ENCODE data around the gene CILP. TPM values are rescaled to one million over a fixed set of nuclear protein-coding genes. Genes with fewer than 3 reads are reported as not detected.

The CILP gene
- total and polyA plus RNA-seq, 11 donors: 0.76 to 58.5 (median 12.0) TPM

DNA sequence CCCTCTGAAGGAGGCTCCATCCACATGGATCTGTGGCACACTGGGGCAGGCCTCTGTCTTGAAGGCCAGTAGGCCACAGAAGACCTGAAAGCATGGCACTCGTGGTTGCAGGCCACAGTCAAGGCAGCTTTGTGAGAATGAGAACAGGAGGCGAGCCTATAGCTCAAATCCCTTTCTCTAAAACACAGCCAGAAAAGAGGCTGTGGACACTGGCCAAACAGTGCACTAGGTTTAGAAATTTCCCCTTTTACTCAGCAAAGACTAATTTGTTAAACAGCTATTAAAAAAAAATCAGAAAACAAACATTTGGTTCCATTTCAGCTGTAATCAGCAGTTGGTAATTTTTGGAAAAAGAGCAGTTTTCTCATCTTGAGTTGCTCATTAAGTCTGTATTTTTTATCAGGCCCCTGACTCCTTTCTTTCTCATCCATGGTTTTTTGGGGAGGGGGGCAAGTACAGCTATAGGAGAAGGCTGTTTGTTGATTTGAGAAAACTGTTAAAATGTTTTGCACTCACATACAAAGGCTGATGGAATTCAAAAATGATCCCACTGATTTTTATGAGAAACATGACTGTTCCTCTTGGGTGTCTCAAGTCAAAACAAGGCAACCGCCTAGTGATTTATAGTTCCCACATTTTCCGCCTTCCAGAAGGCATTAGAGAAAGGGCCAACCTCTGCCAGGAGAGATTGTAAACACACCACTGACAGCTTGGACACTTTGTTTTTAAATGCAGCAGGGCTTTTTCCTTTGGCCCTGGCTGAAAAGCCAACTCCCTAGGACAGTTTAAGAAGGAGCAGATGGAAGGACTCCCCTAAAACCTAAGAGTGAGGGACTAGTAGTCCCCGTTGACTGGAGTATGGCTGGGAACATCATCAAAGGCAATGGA, 47.3 kb upstream of the CILP start:
- 77 to 84% (median 81%) methylated on average over 5 of the region's 5 CpGs for WGBS, 4 donors
- H3K27me3 ChIP-seq: no peaks in the 10 kb centered on the region
- H3K4me3 ChIP-seq: no peak overlapping the region
- peaks cover 0 to 61% (median 41%) of the 10 kb centered on the region in 9 donors for H3K36me3 ChIP-seq
- H3K27ac ChIP-seq: peak overlapping the region in 10 of 12 donors; percentile 14 to 85 (median 58)
- DNase-seq (no peak), ATAC-seq (peak in 3 of 4 donors; percentile 26 to 41 (median 31))
- intact Hi-C loops (cut with DNase I): no loop called here
- TF ChIP-seq, protein P1, sequence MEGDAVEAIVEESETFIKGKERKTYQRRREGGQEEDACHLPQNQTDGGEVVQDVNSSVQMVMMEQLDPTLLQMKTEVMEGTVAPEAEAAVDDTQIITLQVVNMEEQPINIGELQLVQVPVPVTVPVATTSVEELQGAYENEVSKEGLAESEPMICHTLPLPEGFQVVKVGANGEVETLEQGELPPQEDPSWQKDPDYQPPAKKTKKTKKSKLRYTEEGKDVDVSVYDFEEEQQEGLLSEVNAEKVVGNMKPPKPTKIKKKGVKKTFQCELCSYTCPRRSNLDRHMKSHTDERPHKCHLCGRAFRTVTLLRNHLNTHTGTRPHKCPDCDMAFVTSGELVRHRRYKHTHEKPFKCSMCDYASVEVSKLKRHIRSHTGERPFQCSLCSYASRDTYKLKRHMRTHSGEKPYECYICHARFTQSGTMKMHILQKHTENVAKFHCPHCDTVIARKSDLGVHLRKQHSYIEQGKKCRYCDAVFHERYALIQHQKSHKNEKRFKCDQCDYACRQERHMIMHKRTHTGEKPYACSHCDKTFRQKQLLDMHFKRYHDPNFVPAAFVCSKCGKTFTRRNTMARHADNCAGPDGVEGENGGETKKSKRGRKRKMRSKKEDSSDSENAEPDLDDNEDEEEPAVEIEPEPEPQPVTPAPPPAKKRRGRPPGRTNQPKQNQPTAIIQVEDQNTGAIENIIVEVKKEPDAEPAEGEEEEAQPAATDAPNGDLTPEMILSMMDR (IDR thresholded peaks at IDR 0.05): no peak
- H3K9me3 ChIP-seq: no peaks in the 10 kb centered on the region
- peaks cover 0 to 31% (median 1%) of the 10 kb centered on the region in 12 donors for H3K4me1 ChIP-seq

- no peak overlapping the region for H3K4me3 ChIP-seq
- H3K9me3 ChIP-seq: no peaks in the 10 kb centered on the region
- H3K27me3 ChIP-seq: no peaks in the 10 kb centered on the region
- H3K27ac ChIP-seq: no peak overlapping the region
- H3K36me3 ChIP-seq: peaks cover 0 to 39% (median 26%) of the 10 kb centered on the region in 9 donors
- intact Hi-C loops (cut with DNase I): no loop called here
- H3K4me1 ChIP-seq: peaks cover 0 to 31% (median 1%) of the 10 kb centered on the region in 12 donors
- ATAC-seq (no peak), DNase-seq (no peak)
- 92 to 95% (median 94%) methylated on average over 7 of the region's 7 CpGs for WGBS, 4 donors
- TF ChIP-seq, protein P1 (IDR thresholded peaks at IDR 0.05): no peak
- TF ChIP-seq POLR2A (IDR thresholded peaks at IDR 0.05): no peak
Measured at GRCh38 chr15:65255486-65256140, 44.3 kb upstream of the CILP start.

DNA sequence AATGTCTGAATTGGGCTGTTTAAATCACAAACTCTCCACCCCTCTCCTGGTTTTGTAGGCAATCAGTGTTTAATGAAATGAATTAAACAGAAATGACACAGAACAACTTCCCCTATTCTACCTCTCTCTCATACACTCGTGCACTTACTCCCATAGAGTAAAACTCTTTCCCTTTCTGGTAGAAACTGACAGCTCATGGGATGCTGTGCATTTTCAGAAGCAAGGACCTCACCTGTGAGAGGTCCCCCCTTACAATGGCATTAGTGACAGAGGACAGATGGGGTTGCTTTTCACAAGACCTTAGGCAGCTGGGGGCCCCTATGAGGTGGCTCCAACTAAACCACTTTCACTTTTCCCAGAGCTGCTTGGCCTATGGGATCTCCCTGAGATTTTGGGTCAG, 43.5 kb upstream of the CILP start:
- WGBS, 4 donors: 72 to 88% (median 79%) methylated on average over 1 of the region's 1 CpG
- ATAC-seq (no peak), DNase-seq (no peak)
- Histone ChIP-seq H3K27ac (peak overlapping the region in 2 of 12 donors; percentile 19 to 35), H3K9me3 (no peaks in the 10 kb centered on the region), H3K27me3 (no peaks in the 10 kb centered on the region), H3K36me3 (peaks cover 0 to 31% (median 19%) of the 10 kb centered on the region in 9 donors), H3K4me1 (peaks cover 0 to 31% (median 1%) of the 10 kb centered on the region in 12 donors), H3K4me3 (no peak overlapping the region)
- intact Hi-C loops (cut with DNase I): no loop called here
- TF ChIP-seq, protein P1 (IDR thresholded peaks at IDR 0.05): no peak

DNA sequence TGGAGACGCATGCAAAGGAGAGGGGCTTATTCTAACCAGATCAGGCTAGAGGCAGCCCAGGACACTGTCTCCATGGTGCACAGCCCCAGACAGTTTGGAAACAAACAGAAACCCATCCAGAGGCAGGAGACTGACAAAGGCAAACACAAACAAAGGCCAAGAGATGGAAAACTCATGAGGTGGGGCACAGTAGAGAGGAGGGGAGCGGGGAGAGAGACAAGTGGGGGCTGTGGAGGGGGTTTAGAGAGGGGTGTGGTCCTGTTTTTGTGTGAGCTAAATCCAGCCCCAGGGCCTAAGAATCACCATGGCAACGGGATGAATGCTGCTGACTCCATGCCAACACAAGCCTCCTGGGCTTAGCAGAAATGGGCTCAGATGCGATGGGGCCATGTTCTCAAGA, 43.1 kb upstream of the CILP start:
- no peak for ATAC-seq
- intact Hi-C loops (cut with DNase I): no loop called here
- peak overlapping the region in 3 of 12 donors; percentile 3 to 35 (median 19) for H3K27ac ChIP-seq
- no peak for TF ChIP-seq POLR2A (IDR thresholded peaks at IDR 0.05)
- TF ChIP-seq, protein P1 (IDR thresholded peaks at IDR 0.05): no peak
- H3K9me3 ChIP-seq: no peaks in the 10 kb centered on the region
- 49 to 56% (median 52%) methylated on average over 4 of the region's 4 CpGs for WGBS, 4 donors
- H3K36me3 ChIP-seq: peaks cover 0 to 27% (median 15%) of the 10 kb centered on the region in 9 donors
- no peaks in the 10 kb centered on the region for H3K27me3 ChIP-seq
- no peak for DNase-seq
- no peak overlapping the region for H3K4me3 ChIP-seq
- H3K4me1 ChIP-seq: peaks cover 0 to 32% (median 4%) of the 10 kb centered on the region in 12 donors

All from heart left ventricle (tissue), 16 donors.